HT1080 (cell line): ENCODE results near the gene LY9. TPM values are rescaled to one million over a fixed set of nuclear protein-coding genes. Genes with fewer than 3 reads are reported as not detected.

Experiments
- DNase-seq: peaks from one replicate; pipeline ENCODE4 v3.0.0-alpha.2; 2015; ENCODE audit warnings: low read depth
- total RNA-seq: library from RNA; depleted of rRNA; stranded (reverse); fragments of >200 nt; shearing (Covaris generic); gene quantifications from 2 replicates; pipeline ENCODE4 v1.2.3, GENCODE V29; 2014

The LY9 gene
- total RNA-seq, 1 experiment from 2014 or later, result not detected

GRCh38 chr1:160835751-160836150 is 39.8 kb downstream of the LY9 start:
- no peak for DNase-seq

GRCh38 chr1:160836561-160836960 is 40.6 kb downstream of the LY9 start:
- no peak for DNase-seq

GRCh38 chr1:160836981-160837557 is 41.1 kb downstream of the LY9 start:
- no peak for DNase-seq

GRCh38 chr1:160837558-160838205 is 41.7 kb downstream of the LY9 start:
- DNase-seq, result peak; percentile 80

- no peak for DNase-seq
Measured at GRCh38 chr1:160838888-160839287, 42.9 kb downstream of the LY9 start.

- no peak for DNase-seq
Measured at GRCh38 chr1:160839746-160840145, 43.8 kb downstream of the LY9 start.

- no peak for DNase-seq
Measured at GRCh38 chr1:160841079-160841478, 45.1 kb downstream of the LY9 start.

- peak; percentile 75 for DNase-seq
Measured at GRCh38 chr1:160844447-160845232, 48.7 kb downstream of the LY9 start.

GRCh38 chr1:160846281-160846680 is 50.3 kb downstream of the LY9 start:
- no peak for DNase-seq

GRCh38 chr1:160850541-160850940 is 54.6 kb downstream of the LY9 start:
- no peak for DNase-seq

GRCh38 chr1:160850993-160851392 is 55.0 kb downstream of the LY9 start:
- DNase-seq, result no peak

GRCh38 chr1:160853014-160853413 is 57.0 kb downstream of the LY9 start:
- DNase-seq, result no peak

GRCh38 chr1:160853754-160854153 is 57.8 kb downstream of the LY9 start:
- DNase-seq, result no peak

- DNase-seq, result peak; percentile 27
Measured at GRCh38 chr1:160855181-160855981, 59.4 kb downstream of the LY9 start.

GRCh38 chr1:160858097-160858496 is 62.1 kb downstream of the LY9 start:
- DNase-seq, result no peak

- no peak for DNase-seq
Measured at GRCh38 chr1:160858507-160858906, 62.5 kb downstream of the LY9 start.

GRCh38 chr1:160859166-160859565 is 63.2 kb downstream of the LY9 start:
- DNase-seq, result no peak

- DNase-seq, result no peak
Measured at GRCh38 chr1:160860840-160861505, 65.0 kb downstream of the LY9 start.

GRCh38 chr1:160862203-160863060 is 66.5 kb downstream of the LY9 start, which contains the start of gene CD244:
TSS of gene CD244 (minus strand) at chr1:160862887. CDS start at chr1:160862677, 210 bp downstream.
- DNase-seq, result peak; percentile 47
